Activated CD4-positive, alpha-beta T cell treated with anti-CD3 and anti-CD28 coated beads, Interleukin-2, amount 50 U/mL, for 16 hours (primary cell): ENCODE data around the gene MAGI1.

Experiments used
- DNase-seq: peaks from one replicate; pipeline ENCODE4 v3.0.0-alpha.2; 2020

The MAGI1 gene

DNA sequence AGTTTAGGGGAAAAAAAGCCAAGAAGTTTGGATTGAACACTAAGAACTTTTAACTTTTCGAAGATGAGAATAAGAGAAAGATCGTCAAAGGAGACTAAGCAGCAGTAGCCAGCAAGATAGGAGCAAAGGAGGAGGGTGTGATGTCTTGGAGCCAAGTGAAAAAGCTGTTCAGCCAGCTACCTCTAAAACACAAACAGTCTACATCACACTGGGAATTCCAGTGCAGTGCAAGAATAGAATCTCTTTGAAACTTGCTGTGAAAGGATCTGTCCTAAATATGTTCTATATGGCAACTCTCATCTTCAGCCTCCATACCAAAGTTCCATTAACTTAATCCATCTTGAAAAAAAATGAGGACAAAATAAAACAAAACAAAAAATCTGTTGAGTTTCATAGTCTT, 541.5 kb downstream of the MAGI1 start:
- no peak for DNase-seq

DNA sequence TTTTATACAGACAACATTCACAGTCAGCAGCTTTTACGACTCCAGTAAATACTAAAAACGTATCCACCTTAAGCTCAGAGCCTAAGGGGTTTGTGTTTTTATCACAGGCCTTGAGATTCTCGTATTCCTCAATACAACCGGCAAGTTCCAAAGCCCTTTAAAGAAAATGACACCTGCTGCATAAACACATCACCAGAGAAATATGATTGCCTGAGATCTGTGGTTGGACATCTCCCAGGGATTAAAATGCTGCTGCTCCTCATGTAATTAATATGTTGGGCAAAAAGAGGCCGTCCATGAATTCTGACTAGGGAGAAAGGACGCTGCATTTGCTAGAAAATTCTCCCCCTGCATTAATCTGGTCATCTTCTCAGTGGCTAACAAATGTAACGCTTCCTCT, 544.8 kb downstream of the MAGI1 start:
- DNase-seq, result no peak

DNA sequence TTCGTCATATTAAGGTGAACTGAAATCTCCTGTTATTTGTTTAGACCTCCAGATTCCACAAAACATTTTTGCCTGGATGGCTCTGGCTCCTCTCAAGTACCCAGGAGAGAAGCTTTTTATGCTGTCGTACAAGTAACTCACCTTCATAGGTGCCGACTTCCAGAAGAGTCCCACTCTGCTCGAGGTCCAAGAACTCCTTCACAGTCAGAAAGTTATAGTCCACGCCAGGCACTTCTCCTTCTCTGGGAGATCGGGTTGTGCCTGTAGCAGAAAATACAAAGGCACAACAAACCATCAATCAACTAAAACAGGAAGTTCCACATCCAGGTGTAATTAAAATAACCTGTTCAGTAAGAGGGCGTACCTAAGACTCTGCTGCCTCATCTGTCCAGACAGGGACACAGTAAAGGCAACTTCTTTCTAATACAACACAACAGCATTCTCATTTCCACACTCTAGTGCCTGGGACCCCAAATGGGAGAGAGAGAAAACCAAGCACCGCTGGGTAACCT, 545.3 kb downstream of the MAGI1 start:
- DNase-seq, result no peak

DNA sequence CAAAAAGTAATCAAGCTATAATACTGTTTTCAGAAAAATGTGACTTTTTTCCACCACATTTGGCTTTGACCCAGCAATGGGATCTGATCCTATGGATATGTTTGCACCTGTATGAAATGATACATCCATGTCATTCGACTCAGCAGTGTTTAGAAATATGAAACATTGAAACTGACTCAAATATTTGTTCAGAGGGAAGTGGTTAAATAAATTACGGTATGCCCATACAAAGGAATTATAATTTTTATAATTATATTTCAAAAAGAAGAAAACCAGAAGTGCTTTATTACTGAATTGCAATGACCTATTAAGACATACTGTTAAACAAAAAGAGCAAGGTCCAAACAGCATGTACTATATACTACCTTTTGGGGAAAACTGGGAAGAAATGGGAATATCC, 546.5 kb downstream of the MAGI1 start:
- no peak for DNase-seq

DNA sequence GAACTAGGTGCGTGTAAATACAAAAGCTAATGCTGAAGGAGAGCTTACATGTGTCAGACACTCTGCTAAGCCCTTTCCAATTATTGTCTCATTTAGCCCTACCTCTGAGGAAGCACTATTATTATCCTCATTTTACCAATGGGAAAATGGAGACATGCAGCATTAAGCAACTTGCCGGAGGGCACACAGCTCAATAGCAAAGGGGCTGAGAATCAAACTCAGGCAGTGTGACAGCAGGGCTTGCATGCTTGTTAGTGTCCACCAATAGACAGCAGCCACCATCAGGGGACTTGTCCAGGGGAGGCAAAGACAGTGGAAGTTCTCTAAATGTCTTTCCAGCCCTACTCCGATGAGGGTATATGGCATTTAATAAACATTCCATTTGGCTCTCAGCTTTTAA, 548.6 kb downstream of the MAGI1 start:
- DNase-seq, result no peak

DNA sequence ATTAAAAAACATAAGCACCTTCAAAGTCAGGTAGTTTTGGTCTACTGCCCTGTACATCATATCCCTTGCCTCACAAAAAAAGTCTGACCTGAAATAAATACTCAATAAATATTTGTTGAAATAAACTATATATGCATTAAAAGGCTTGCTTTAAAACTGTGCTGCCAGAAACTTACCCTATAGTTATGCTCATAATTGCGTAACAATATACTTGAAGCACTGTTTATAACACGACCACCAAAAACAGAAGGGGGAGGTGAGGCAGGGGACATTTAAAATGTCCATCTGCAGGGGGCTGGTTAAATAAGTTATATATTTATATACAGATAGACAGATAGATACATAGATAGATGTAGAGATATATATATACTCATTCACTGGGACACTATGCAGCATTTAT, 549.5 kb downstream of the MAGI1 start:
- no peak for DNase-seq

DNA sequence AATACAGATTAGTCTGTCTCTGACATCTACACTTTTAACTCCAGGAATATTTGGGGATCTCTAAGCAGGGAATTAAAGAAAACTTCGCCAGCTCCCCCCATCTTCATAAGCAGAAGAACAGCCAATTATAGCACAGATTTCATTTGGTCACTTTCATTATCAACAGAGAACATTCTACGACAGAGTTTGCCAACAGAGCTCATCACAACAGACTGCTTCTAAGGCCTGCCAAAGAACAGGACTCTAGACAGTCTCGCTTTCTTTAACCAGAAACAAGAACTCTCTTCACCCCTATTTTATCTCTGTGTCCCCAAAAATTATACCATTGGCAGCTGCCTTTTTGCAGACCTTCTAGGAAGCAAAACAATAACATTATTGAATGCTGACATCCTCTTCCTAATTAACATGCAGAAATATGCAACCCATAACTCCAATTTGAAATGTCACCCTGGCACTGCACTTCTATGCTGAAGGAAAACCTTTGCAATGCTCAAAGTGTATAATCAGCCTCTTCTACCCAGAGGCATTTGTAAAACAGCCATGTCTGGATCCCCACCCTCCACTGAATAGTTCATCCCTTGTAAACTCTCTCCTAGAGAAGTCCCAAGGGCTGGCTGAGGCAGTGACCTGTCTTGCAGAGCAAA, 552.8 kb downstream of the MAGI1 start:
- DNase-seq, result no peak

DNA sequence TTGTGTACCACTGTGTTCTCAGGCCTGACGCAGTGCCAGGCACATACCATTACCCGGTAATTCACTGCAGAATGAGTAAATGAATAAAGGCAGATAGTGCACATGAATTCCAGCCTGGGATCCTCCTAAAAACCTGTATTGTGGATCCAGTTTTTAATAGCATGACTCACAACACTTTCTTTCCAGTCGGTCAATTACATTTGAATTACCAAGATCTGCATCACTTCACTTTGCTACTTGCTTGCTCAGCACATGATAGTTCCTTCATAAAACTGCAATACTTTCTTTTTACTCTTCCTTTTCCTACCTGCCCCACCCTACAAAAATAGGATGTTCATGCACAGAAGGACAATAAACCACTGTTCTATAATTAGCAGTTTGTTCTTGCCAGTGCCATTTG, 553.8 kb downstream of the MAGI1 start:
- no peak for DNase-seq

DNA sequence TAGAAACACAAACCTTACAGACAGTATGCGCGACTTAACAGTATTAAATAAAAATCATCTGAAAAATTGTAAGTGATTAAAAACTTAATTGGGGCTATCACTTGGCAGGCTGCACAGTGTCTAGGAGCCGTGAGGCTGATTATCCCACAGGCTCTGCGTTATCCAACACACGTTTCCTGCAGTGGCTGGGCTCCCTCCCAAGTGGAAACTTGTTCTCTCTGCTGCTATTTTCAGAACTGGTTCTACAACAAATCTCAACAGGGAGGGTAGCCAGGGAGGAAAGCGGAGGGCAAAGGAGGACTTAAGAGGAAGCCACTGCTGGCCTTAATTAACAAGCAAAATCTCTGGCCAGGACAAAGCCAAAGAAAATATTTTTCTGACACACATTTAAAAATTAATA, 555.2 kb downstream of the MAGI1 start:
- DNase-seq, result no peak

DNA sequence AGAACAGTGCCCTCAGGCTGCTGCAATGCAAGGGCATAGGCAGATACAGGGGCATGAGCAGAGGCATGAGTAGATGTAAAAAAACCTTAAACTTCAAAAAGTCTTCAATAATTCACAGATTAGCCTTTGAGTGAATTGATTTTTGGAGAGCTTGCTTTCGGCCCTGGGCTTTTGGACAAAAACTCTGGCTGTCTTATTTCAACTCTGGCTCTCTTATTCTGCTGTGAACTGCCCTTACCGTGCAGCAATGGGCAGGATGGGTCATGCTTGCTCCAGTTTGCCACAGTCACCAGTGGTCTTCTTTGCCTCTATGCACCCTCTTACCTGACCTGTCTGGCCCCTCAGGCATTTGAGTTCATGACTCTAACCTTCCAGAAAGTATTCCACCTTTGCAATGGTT, 555.7 kb downstream of the MAGI1 start:
- no peak for DNase-seq

DNA sequence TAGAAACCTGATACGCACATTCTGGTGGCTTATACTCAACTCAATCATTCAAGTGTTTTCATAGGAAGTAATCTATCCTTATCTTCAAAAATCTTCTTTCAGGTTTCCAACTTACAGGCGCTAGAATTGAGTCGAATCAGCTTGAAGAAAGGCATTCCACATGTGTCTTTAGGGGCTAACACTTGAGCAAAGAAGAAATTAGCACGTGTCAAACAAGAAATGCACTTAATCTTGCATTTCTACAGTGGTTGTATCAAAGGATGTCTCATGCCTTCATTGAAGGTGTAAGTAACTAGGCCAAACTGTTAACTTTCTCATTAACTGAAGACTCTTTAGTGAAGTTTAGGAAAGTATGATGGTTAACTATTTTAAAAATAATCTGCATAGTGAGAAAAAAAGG, 557.6 kb downstream of the MAGI1 start:
- no peak for DNase-seq

DNA sequence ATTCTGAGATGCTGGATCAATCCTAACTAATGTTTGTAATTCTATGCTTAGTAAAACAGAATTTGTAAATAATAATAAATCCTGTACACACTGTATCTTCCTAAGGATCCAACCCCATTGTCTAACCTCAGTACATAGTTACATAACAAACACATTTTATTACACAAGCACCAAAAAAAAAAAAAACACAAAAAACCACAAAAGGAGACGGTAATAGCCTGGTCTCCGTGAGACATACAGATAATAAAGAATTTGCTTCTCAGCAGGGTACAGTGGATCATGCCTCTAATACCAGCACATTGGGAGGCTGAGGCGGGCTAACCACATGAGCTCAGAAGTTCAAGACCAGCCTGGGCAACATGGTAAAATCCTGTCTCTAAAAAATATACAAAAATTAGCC, 558.7 kb downstream of the MAGI1 start:
- DNase-seq, result no peak

DNA sequence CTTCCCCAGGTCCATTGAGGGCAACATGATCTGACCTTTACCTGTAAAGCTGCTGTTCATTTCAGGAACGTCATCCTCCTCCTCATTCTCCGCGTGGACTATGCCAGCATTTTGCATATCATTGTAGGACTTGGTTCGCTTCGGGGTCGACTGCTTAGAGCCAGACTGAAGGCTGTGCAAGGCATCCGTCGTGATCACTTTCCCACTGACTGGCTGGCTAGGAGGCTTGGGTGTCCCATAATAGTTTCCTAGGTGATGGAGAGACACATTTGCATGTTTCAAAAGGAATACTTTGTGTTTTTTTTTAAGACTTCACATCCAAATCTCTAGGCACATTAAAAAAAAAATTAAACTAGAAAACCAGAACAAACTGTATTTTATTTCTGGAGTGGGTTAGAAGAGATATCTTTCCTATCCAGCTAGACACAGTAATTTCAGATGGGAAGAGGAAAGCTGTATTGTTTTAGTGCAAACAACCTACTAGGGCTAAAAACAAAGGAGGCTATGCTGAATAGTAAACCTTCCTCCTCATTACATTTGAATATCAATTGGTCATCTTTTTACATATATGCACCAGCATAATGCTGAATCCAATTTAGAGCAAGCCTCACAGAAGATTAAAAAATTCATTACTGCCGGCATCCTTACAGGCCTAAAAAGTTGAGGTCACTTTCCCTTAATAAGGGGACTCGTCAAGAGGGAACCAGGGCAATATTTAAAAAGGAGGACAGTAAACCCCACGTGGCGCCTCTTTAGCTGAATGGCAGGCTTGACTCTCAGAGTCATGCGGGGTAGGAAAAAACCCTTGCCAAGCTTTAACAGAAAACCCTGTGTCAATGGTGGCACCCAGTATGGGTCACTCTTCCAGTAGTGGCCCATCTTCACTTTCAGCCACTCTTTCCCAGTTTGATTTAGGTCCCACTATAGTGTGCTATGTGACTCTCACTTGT, 559.9 kb downstream of the MAGI1 start:
- DNase-seq, result no peak

DNA sequence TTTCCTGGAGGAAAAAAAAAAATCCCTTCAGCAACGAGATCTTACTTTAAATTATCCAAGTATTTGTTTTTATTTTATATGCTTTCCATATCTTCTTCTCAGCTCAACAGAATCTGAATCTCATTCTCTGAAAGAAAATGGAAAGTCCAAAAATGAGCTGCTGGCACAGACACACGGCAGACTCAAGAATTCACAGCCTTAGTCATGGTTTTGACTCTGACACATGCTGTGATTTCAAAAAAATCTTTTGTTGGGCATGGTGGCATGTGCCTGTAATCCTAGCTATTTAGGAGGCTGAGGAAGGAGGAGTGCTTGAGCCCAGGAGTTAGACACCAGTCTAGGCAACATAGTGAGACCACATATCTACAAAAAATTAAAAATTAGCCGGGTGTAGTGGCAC, 565.0 kb downstream of the MAGI1 start:
- DNase-seq, result no peak

DNA sequence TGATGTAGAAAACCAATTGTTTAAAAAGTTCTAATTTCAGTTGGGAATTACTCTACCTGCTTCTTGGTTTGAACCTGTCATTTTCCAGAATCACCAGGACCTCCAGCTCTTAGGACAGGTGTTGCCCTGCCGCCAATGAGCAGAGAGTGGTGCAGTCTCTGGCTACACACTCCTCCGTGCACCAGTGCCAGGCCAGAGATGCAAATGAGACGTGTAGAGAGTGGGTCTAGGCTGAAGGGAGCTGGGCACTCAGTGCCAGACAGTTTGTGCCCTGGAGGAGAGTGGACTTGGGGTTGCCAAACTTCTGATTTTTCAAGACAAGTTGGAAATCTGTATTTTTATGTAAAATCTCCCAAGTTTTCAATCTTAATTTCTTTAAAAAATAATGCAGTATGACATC, 566.2 kb downstream of the MAGI1 start:
- no peak for DNase-seq

DNA sequence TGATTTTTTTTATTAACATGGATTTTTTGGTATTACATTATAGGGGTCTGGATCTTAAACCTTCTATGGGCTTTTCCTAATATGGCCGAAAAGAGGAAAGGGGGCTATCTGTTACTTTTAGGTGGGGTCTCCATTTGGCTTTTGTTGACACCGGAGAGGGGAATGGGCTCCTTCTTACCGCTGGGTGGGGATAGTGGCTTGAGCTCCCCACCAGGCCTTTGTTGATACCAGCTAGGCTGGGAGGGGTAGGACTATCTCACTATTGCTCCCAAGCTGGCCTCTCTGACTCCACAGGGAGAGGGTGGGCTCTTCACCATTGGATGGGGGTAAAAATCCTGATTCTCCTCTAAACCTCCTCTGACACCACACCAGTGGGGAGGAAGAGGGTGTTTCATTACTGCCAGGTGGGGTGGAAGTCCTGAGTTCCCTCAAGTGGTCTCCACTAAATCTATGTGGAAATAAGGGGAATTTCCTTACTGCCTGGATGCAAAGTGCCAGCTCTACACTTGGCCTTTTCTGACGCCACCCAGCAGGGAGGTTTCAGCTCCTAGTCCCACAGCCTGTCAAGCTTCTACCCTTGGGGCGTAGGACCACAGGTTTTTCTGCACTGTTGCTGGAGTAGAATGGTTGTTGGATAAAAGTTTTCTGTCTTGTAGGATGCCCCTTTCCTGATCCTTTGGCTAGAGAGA, 572.3 kb downstream of the MAGI1 start:
- no peak for DNase-seq

DNA sequence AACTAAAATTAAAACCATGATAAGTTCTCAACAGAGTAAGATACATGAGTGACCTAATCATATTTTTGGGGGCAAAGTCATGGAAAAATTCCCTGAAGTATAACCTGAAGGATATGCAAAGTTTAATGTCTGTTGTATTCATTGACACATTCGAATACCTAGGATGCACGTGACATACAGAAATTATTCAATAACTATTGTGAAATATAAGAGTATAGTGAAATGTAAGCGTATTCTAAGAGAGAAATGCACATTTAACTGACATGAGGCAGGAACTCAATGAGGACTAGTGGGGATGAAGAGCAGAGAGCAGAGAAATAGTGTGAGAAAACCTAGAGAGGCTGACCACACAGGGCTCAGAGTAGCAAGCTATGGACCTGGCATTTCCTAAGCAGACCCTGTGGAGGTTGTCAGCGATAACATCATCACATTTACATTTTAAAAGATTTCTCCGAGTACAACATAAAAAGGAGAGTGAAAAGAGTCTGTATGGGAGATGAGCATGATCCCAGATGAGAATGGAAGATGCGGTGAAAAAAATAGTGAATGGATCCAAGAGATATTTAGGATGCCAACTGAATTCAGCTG, 588.8 kb downstream of the MAGI1 start:
- DNase-seq, result no peak

DNA sequence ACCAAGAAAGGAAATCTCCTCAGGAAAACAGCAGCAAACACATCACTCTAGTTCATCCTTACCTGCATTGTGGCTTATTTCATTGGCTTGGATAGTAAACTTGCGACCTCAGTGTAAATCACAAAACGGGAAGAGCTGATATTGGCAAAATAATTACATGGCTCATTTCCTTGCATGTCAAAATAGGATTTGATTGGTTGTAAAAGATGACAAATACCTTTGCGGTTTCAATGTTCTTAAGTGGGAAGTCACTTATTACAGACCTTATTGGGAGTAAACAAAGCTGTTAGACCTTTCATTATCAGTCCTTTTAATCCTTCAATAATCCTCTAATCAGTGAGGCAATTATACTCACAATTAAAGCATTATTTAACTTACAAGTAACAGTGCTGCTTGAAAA, 590.6 kb downstream of the MAGI1 start:
- DNase-seq, result no peak

DNA sequence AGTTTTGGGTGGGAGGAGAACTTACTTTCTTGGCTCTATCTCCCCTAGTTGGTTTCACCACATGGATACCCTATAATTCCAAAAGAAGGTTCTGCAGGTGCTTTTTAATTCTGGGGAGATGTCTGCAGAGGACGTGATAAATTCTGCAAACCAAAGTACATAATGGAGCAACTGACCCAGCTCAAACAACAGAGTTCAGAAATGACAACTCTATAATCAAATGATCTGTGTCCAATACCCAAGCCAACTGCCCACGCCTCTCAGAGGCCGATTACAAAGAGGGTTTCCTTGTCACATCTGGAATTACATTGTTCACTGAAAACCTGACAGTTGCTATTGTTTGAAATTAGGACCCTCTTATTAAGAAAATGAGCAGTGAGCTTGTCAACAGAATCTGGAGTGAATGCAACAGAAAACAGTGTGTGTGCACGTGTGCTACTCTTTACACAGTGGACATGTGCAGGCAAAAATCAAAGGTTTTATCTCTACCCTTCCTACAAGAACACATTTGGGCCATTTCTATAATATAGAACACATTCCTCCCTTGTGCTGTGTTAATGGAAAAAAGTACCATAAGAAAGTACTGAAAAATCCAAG, 593.0 kb downstream of the MAGI1 start:
- DNase-seq, result no peak

DNA sequence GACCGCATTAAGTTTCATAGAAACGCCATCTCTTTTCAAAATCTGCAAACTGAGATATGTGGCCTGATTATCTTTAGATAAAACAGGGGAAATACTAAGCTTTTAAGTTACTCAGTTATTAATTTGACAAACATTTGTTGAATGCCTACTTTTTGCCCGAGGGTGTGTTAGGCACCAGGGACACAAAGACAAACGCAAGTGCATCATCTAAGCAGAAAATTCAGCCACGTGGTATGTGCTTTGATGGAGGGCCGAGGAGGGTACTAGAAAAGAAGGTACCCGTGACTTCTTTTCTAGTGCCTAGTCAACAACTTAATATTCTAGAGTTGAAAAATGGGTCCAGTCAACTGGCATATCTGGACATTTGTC, 594.3 kb downstream of the MAGI1 start:
- DNase-seq, result no peak

DNA sequence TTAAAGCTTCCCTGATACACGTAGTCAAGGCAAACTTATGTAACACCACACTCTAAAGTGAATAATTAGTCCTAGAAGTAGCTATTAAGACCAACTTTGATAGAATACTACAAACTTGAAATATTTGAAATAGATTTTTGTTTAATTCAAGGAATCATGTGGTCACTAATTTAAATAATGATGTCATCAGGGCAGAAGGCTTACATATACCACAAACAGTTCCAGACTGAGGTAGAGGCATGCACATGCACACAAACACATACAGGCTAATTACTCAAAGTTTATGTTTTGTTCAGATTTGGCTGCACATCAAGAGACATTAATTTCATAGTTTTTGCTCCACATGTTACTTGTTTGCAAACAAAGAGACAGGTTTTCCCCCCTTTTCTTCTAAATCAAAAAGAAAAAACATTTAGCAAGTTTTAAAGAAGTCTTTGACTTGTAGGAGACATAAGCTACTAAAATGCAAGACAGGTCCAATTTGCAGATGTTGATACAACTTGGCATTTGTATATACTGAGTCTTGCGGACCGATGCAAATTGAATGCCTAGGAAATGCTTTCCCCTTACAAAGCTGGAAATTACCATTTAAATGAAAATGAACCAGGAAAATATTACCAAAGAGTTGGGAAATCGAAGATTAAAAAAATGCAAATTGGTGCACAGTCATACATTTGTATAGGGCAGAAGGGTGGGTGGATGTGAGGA, 594.8 kb downstream of the MAGI1 start:
- no peak for DNase-seq

DNA sequence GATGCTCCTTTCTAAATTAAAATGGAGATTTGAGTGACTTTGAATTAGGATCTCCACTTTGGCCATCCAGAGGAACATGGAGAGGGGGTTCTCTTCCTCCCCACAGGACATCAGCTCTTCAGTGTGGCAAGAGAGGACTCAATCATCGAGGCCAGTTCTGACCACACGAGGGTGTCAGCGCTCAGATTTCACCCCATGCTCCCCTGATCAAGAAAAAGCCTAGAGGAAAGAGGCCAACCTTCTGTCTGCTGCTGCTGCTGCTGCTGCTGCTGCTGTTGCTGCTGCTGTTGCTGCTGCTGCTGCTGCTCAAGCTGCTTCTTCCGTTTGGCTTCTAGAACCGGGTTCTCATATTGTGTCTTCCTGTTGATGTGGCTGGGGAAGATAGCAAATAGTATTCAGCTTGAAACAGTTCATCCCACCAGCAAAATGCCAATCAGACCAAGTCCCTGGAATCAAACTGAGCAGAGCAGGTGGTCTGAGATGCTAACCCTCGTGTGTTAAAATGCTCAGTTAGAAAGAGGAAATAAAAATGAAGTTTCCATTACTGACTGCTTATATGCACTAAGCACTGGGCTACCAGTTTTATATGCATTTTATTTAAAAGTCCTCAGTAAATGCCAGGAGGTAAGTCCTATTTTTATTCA, 599.0 kb downstream of the MAGI1 start:
- DNase-seq, result no peak
